GM12801 (cell line): ENCODE measurements around the gene MAGI1.

Experiments
- TF ChIP-seq, protein P1 (sequence below): IDR thresholded peaks from one replicate; pipeline ENCODE4 v1.5.1; 2011; ENCODE audit warnings: control low read depth; ENCODE audit not compliant: insufficient read length; ENCODE audit errors: extremely low read depth

The MAGI1 gene

DNA sequence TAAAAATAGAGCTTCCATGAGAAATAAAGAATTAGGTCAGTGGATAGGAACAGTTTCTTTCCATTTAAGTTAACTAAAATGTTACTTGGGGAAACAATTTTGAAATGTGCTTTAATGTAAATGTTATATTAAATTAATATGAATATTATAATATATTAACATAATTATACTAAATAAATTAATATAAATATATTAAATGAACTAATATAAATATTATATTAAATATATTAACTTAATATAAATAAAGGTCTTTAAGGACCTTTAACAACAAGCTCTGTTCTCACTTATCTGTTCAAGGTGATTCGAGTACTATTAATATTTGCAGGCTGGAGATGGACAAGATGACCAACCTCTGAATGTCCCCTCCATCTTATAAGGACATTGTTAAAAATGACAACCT lies 100.6 kb downstream of the MAGI1 start:
- TF ChIP-seq, protein P1, sequence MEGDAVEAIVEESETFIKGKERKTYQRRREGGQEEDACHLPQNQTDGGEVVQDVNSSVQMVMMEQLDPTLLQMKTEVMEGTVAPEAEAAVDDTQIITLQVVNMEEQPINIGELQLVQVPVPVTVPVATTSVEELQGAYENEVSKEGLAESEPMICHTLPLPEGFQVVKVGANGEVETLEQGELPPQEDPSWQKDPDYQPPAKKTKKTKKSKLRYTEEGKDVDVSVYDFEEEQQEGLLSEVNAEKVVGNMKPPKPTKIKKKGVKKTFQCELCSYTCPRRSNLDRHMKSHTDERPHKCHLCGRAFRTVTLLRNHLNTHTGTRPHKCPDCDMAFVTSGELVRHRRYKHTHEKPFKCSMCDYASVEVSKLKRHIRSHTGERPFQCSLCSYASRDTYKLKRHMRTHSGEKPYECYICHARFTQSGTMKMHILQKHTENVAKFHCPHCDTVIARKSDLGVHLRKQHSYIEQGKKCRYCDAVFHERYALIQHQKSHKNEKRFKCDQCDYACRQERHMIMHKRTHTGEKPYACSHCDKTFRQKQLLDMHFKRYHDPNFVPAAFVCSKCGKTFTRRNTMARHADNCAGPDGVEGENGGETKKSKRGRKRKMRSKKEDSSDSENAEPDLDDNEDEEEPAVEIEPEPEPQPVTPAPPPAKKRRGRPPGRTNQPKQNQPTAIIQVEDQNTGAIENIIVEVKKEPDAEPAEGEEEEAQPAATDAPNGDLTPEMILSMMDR: no peak

DNA sequence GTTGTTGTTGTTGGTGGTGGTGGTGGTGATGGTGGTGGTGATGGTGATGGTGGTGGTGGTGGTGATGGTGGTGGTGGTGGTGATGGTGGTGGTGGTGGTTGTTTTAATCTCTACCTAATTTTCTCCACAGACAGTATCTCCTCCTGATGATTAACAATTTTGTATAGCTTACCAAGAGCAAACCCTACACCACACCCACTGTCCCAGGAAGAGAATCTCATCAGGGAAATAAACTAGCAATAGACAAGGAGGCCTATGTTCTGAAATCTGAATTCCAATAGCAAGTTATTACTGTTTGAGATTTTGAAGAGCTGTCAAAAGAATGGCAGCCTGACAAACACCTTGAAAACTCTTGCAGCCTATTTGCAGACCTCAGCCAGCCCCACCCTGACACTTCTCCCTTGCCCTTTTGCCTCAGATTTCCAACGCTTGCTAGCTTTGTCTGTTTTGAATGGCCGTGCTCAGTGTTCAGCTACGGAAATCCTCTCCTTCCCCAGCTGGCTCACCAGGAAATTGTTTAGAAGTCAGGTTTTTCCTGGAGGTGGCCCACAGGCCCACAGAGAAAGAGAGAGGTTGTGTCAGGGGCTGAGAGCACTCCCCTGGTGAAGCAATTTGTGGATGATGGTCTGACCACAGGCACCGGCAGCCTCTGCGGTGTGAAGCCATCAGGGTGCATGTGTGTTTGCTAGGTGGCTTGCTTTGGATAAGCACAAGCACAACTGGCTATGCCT lies 101.6 kb downstream of the MAGI1 start:
- TF ChIP-seq, protein P1: no peak

DNA sequence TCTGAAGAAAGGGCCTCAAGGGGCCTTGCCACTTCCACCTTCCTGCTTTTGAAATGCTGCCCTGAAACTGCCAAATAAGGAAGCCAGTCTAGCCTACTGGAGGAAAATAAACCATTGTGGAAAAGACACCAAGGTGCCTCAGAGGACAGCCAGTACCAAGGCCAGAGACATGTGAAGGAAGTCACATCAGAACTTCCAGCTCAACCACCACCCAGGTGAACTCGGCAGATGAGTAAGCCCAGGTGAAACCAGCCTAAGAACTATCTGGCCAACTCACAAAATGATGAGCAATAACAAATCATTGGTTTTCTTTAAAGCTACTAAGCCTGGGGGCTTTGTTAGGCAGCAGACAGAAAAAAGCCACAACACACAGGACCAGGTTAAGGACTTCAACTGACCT lies 103.0 kb downstream of the MAGI1 start:
- TF ChIP-seq, protein P1: no peak

DNA sequence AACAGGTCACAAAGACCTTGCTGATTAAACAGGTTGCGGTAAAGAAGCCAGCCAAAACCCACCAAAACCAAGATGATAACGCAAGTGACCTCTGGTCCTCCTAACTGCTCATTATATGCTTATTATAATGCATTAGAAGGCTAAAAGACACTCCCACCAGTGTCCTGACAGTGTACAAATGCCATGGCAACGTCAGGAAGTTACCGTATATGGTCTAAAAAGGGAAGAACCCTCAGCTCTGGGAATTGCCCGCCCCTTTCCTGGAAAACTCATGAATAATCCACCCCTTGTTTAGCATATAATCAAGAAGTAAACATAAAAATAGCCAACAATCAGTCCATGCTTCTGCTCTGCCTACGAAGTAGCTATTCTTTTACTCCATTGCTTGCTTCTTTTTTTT lies 108.1 kb downstream of the MAGI1 start:
- TF ChIP-seq, protein P1: no peak

DNA sequence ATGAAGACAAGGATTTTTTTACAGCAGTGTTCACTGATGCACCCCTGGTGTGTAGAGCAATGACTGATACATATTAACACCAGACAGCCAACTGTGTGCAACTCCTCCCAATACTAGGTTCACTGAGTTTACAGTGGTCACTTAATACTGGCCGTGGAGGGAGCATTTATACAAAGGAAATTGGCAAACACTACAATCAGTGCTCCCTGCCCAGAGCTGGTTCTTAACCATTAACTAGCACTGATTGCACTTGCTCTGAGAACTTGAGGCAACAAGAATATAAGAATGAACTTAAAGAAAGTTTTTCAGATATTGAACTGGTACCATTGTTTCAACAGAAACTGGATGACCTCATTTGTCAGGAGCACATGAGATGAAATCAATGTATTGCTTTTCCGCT lies 110.6 kb downstream of the MAGI1 start:
- TF ChIP-seq, protein P1: no peak

DNA sequence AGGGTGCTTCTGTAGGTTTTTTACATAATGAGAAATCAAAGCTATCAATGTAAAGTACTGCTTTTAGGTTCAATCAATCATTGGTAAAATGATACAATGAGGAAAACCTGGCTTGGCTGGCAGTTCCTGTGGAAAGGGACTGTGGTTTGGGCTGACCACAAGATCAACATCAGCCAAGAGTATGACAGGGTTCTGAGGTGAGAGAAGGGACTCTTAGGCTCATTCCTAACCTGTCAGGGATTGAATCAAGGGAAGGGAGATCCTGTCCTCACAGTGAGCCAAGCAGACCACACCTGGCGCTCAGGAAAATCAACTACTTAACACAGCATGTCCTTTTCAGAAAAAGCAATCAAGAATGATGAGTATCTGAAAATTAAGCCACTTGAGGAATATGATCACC lies 111.1 kb downstream of the MAGI1 start:
- TF ChIP-seq, protein P1: no peak

DNA sequence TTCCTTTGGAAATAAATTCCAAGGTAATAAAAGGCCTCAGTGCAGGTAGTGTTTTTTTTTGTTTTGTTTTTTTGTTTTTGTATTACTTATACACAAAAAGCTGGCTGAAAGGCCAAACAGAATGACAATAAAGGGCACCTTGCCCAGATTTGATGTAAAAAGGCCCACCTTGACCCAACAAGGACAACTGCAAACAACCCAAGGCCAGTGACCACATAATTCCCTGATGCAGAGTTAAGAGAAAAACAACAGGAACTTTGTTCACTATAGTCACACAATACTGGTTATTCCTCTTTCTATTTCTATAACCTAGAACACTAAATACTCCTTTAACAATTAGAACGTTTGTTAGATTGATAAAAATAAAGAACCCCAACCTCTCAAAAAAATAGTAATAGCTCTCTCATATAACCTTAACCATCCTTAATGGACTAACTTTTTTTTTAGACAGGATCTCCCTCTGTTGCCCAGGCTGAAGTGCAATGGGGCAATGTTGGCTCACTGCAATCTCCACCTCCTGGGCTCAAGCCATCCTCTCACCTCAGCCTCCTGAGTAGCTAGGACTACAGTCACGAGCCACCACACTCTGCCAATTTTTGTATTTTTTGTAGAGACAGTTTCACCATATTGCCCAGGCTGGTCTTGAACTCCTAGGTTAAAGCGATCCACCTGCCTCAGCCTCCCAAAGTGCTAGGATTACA lies 113.3 kb downstream of the MAGI1 start:
- TF ChIP-seq, protein P1: no peak
